ENCODE measurements around the gene SLC38A3. TPM values are rescaled to one million over a fixed set of nuclear protein-coding genes. Genes with fewer than 3 reads are reported as not detected.
A peak's percentile ranks its signal among the peaks of the same experiment; 100 is the strongest.

SLC38A3 gene
- total RNA-seq, 4 donors from 2014 or later: 0.11 to 0.39 TPM; not detected in 2

DNA sequence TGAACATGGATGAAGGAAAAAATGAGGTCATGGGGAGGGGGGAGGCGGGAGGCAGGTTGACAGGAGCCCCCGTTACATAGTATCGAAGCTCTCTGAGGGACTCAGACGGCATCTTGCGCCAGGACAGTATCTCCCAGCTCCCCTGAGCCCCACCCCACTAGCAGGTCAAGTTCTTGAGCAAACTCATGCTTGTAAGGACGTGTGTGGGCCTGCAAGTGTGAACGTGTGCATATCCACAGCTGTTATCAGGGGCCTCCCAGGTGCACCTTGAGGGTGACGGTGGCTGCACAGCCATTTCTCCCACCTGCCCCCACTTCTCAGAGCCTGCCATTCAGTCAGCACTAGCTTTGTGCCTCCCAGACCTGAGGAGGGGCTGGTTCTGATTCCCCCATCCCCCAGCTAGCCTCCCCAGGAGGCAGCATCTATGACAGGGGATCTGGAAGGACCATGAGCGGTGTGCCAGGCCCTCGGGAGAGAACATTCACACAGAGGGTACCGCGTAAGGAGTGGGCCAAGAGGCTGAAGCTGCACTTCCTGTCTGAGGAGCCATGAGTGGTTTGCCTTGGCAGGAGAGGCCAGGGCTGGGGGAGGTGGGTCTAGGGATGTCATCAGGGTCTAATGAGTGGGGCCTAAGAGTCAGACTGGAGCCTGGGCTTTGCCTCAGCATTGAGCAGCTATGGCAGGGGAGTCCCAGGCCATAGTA lies 47.1 kb upstream of the SLC38A3 start:
- Histone ChIP-seq H3K27me3 (peaks cover 0 to 8% (median 6%) of the 10 kb centered on the region in 4 donors), H3K36me3 (no peaks in the 10 kb centered on the region), H3K27ac (replicated peaks in 1 of 4) (peak overlapping the region; percentile 13 to 85 (median 50)), H3K4me1 (peaks cover 47 to 90% (median 85%) of the 10 kb centered on the region in 4 donors), H3K4me3 (no peak overlapping the region), H3K9me3 (no peaks in the 10 kb centered on the region)
- intact Hi-C loops (cut with DNase I): no loop called here
- TF ChIP-seq POLR2AphosphoS5 (IDR thresholded peaks at IDR 0.05) (no peak), POLR2A (IDR thresholded peaks at IDR 0.05; ENCODE audit: low read depth) (no peak), EP300 (IDR thresholded peaks at IDR 0.05) (no peak)
- TF ChIP-seq, protein P1, sequence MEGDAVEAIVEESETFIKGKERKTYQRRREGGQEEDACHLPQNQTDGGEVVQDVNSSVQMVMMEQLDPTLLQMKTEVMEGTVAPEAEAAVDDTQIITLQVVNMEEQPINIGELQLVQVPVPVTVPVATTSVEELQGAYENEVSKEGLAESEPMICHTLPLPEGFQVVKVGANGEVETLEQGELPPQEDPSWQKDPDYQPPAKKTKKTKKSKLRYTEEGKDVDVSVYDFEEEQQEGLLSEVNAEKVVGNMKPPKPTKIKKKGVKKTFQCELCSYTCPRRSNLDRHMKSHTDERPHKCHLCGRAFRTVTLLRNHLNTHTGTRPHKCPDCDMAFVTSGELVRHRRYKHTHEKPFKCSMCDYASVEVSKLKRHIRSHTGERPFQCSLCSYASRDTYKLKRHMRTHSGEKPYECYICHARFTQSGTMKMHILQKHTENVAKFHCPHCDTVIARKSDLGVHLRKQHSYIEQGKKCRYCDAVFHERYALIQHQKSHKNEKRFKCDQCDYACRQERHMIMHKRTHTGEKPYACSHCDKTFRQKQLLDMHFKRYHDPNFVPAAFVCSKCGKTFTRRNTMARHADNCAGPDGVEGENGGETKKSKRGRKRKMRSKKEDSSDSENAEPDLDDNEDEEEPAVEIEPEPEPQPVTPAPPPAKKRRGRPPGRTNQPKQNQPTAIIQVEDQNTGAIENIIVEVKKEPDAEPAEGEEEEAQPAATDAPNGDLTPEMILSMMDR (IDR thresholded peaks at IDR 0.05): no peak
- WGBS: 81% methylated on average over 9 of the region's 12 CpGs
- no peak for DNase-seq (ENCODE audit: extremely low spot score)

DNA sequence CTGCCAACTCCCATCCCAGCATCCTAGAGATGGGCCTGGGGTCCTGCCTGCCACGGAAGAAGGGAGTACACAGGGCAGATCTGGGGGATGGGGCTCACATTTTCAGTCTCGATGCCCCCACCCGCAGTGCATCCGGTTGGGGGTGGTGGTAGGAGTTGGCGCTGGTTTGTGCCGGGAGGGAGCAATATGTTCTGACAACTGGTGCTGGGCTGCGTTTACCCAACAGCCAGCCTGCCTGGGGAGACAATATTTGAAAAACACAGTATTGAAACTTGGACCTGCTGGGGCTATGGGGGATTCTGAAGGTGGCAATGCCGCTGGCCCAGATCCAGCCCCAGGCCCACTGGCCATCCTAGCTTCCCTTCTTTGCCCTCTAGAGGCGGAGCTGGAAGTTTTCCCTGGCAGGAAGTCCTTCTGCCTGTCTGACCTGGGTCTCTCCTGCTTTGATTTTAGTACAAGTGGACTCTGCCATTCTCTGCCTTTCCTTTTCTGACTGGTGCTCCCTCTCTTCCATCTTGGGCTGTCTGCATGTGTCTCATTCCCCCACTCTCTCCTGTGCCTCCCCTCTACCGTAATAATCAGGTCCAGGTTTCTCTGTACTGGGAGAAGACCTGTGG lies 46.4 kb upstream of the SLC38A3 start:
- Histone ChIP-seq H3K27me3 (peaks cover 0 to 8% (median 6%) of the 10 kb centered on the region in 4 donors), H3K27ac (replicated peaks in 1 of 4) (peak overlapping the region; percentile 10 to 85 (median 50)), H3K4me3 (no peak overlapping the region), H3K36me3 (no peaks in the 10 kb centered on the region), H3K9me3 (no peaks in the 10 kb centered on the region), H3K4me1 (peaks cover 53 to 96% (median 92%) of the 10 kb centered on the region in 4 donors)
- WGBS: 74% methylated on average over 9 of the region's 10 CpGs
- TF ChIP-seq, protein P1 (IDR thresholded peaks at IDR 0.05): no peak
- TF ChIP-seq POLR2A (IDR thresholded peaks at IDR 0.05; ENCODE audit: low read depth) (no peak), EP300 (IDR thresholded peaks at IDR 0.05) (no peak), POLR2AphosphoS5 (IDR thresholded peaks at IDR 0.05) (no peak)
- DNase-seq (ENCODE audit: extremely low spot score): no peak
- intact Hi-C loops (cut with DNase I): no loop called here

DNA sequence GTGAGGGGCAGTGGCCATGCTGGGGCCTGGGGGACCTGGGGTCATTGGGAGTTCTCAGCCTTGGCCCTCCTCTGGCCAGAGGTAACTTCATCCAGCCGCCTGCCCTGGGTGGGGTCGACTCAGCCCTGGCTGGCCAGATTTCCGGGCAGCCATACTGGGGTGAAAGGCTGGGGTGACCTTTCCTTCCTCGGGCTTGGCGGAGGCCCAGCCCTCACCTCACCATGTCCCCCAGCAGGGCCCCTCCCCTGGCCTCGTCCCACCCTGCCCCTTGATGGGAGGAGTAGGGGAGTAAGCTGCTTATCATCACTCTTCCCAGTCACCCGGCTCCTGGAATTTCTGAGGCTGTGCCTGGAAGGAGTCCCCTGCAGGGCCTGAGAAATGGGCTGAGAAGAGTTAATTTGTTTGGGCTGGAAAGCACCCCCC lies 44.5 kb upstream of the SLC38A3 start:
- Histone ChIP-seq H3K9me3 (no peaks in the 10 kb centered on the region), H3K27me3 (peaks cover 0 to 6% (median 5%) of the 10 kb centered on the region in 4 donors), H3K36me3 (no peaks in the 10 kb centered on the region), H3K27ac (replicated peaks in 1 of 4) (peak overlapping the region; percentile 84 to 87 (median 85)), H3K4me1 (peaks cover 68 to 100% (median 100%) of the 10 kb centered on the region in 4 donors), H3K4me3 (no peak overlapping the region)
- intact Hi-C loops (cut with DNase I): no loop called here
- WGBS: 46% methylated on average over 7 of the region's 7 CpGs
- DNase-seq (ENCODE audit: extremely low spot score): no peak
- TF ChIP-seq, protein P1 (IDR thresholded peaks at IDR 0.05): no peak
- TF ChIP-seq EP300 (IDR thresholded peaks at IDR 0.05) (no peak), POLR2A (IDR thresholded peaks at IDR 0.05; ENCODE audit: low read depth) (no peak), POLR2AphosphoS5 (IDR thresholded peaks at IDR 0.05) (no peak)

DNA sequence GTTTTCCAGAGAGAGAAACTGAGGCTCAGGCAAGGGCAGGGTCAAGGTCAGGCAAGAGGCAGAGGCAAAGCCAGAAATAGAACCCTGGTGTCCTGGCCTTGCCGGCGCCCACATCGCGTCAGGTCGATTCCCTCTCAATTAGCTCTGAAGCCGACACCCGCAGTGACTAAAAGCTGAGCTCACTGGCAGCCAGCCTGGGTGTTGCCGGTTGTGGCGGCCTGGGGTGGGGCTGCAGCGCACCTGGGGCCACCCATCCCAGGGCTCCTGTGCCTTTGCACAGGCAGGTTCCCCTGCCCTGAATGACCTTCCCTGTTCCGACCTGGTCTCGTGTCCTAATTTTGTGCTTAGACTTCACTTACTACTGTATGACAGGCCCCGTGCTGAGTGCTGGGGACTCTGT lies 43.8 kb upstream of the SLC38A3 start:
- TF ChIP-seq POLR2A (IDR thresholded peaks at IDR 0.05; ENCODE audit: low read depth): no peak
- TF ChIP-seq EP300 (IDR thresholded peaks at IDR 0.05): no peak
- no peak for TF ChIP-seq POLR2AphosphoS5 (IDR thresholded peaks at IDR 0.05)
- TF ChIP-seq, protein P1 (IDR thresholded peaks at IDR 0.05): no peak
- Histone ChIP-seq H3K4me3 (no peak overlapping the region), H3K36me3 (no peaks in the 10 kb centered on the region), H3K4me1 (peaks cover 70 to 100% (median 100%) of the 10 kb centered on the region in 4 donors), H3K27me3 (no peaks in the 10 kb centered on the region), H3K27ac (replicated peaks in 1 of 4) (peak overlapping the region; percentile 84 to 87 (median 85)), H3K9me3 (no peaks in the 10 kb centered on the region)
- intact Hi-C loops (cut with DNase I): no loop called here
- WGBS: 64% methylated on average over 11 of the region's 13 CpGs
- no peak for DNase-seq (ENCODE audit: extremely low spot score)
